SK-N-MC (cell line): ENCODE data around the gene NCOA4.
"Not testable (repeated sequence)": the region's sequence is repeated elsewhere in the genome, so short reads cannot be mapped to it uniquely, and the experiment has no call there.

ENCODE experiments used
- EZH2 ChIP-seq: fragments of 200-600 bp; sonication (generic); IDR thresholded peaks from one replicate; pipeline ENCODE4 v1.6.1; 2017; ENCODE audit warnings: antibody characterized with exemption
- POLR2AphosphoS5 ChIP-seq: IDR thresholded peaks from 2 replicates; pipeline ENCODE4 v1.6.1; 2012; ENCODE audit warnings: mild to moderate bottlenecking, low read depth, low read length, borderline replicate concordance

GRCh38 chr10:45974041-45974440 is 56.4 kb downstream of the NCOA4 start:
- TF ChIP-seq EZH2, POLR2AphosphoS5: not testable (repeated sequence)
